Keratinocyte (primary cell): ENCODE measurements around the gene DIAPH1. TPM values are rescaled to one million over a fixed set of nuclear protein-coding genes. Genes with fewer than 3 reads are reported as not detected.

Experiments
- DNase-seq: peaks from one replicate; pipeline ENCODE4 v3.0.0-alpha.2; 2011; ENCODE audit warnings: low read depth, missing footprints, low spot score
- FAIRE-seq: peaks from 2 replicates; lab custom pipeline; 2011; peaks lifted over from hg19 to GRCh38; lab: Jason Lieb, UNC
- H2AFZ ChIP-seq: 2 replicates; pipeline ENCODE4 v1.6.0; 2012; ENCODE audit warnings: low read length, control low read depth, inconsistent platforms; ENCODE audit not compliant: control insufficient read depth
- H3K27ac ChIP-seq: 2 replicates; pipeline ENCODE4 v1.5.1; 2011; ENCODE audit warnings: low read length; ENCODE audit not compliant: control insufficient read depth, insufficient read depth
- H3K27me3 ChIP-seq: 3 replicates; pipeline ENCODE4 v1.6.0; 2011; ENCODE audit warnings: low read length; ENCODE audit not compliant: control insufficient read depth, insufficient read depth; ENCODE audit errors: extremely low read depth
- H3K36me3 ChIP-seq, 2 experiments: 2 replicates in 1 of 2; 3 replicates in 1 of 2; pipeline ENCODE4 v1.5.1; 2011; ENCODE audit warnings: low read length in 2 of 2, mild to moderate bottlenecking in 1 of 2; ENCODE audit not compliant: control insufficient read depth in 2 of 2, insufficient read depth in 2 of 2; ENCODE audit errors: extremely low read depth in 1 of 2
- H3K4me1 ChIP-seq: 3 replicates; pipeline ENCODE4 v1.5.1; 2011; ENCODE audit warnings: low read length; ENCODE audit not compliant: control insufficient read depth, insufficient read depth; ENCODE audit errors: extremely low read depth
- H3K4me2 ChIP-seq: 3 replicates; pipeline ENCODE4 v1.6.0; 2011; ENCODE audit warnings: low read depth, low read length; ENCODE audit not compliant: control insufficient read depth, insufficient read depth; ENCODE audit errors: extremely low read depth
- H3K4me3 ChIP-seq, 3 experiments: fragments of 200-600 bp in 1 of 3; sonication (generic) in 1 of 3; 2 replicates in 2 of 3; 3 replicates in 1 of 3; pipeline ENCODE4 v1.5.1; 2011 to 2016; ENCODE audit warnings: low read length in 3 of 3, mild to moderate bottlenecking in 3 of 3, control low read depth in 2 of 3, inconsistent platforms in 1 of 3, low read depth in 1 of 3, mixed read lengths in 1 of 3, mixed run types in 1 of 3, moderate library complexity in 1 of 3; ENCODE audit not compliant: control insufficient read depth in 2 of 3, insufficient read depth in 2 of 3; ENCODE audit errors: extremely low read depth in 1 of 3
- H3K79me2 ChIP-seq: 2 replicates; pipeline ENCODE4 v1.6.0; 2012; ENCODE audit warnings: low read length; ENCODE audit not compliant: control insufficient read depth, insufficient read depth
- H3K9ac ChIP-seq: 3 replicates; pipeline ENCODE4 v1.6.0; 2011; ENCODE audit warnings: low read length; ENCODE audit not compliant: control insufficient read depth, insufficient read depth; ENCODE audit errors: extremely low read depth
- H3K9me1 ChIP-seq: 3 replicates; pipeline ENCODE4 v1.6.0; 2011; ENCODE audit warnings: low read length; ENCODE audit not compliant: control insufficient read depth, insufficient read depth; ENCODE audit errors: extremely low read depth
- H3K9me3 ChIP-seq: 2 replicates; pipeline ENCODE4 v1.5.1; 2012; ENCODE audit warnings: low read depth, low read length; ENCODE audit not compliant: control insufficient read depth
- H4K20me1 ChIP-seq: 3 replicates; pipeline ENCODE4 v1.6.0; 2011; ENCODE audit warnings: low read length; ENCODE audit not compliant: control insufficient read depth, insufficient read depth; ENCODE audit errors: extremely low read depth
- EZH2 ChIP-seq: IDR thresholded peaks from one replicate; pipeline ENCODE4 v1.6.1; 2012; ENCODE audit warnings: inconsistent platforms, mild to moderate bottlenecking, low read length, moderate library complexity
- dilution Hi-C: fragments of 300-500 bp; cut with MboI; formaldehyde crosslinking; loops from one replicate; pipeline ENCODE4 v1.7.0; 2020; ENCODE audit warnings: low sequenced_read_pairs; ENCODE audit not compliant: extremely low pct_ligation_motif_present
- polyA plus RNA-seq, 5 experiments: library from polyadenylated mRNA; depleted of rRNA in 3 of 5; stranded (reverse) in 3 of 5; stranded (forward) in 1 of 5; unstranded in 1 of 5; fragments of >200 nt; gene quantifications; 1 replicate in 1 of 5; 2 replicates in 3 of 5; 3 replicates in 1 of 5; pipeline versions ENCODE4 v1.2.1 to v1.2.3, GENCODE V29; 2011 to 2012; ENCODE audit warnings: missing spikeins in 2 of 5, low read depth in 1 of 5, low replicate concordance in 1 of 5
- small RNA-seq, 3 experiments: library from RNA; depleted of rRNA; stranded (forward); fragments of <200 nt; gene quantifications; one replicate each; pipeline ENCODE3, GENCODE V24; 2012; ENCODE audit warnings: low read depth in 3 of 3, low replicate concordance in 1 of 3; ENCODE audit not compliant: insufficient read length in 3 of 3
- TF ChIP-seq, protein P1 (sequence below), 3 experiments: IDR thresholded peaks in 1 of 3; conservative IDR thresholded peaks in 1 of 3; optimal IDR thresholded peaks in 1 of 3; 2 replicates in 2 of 3; 3 replicates in 1 of 3; pipeline versions ENCODE3 to v1.5.1; 2011; ENCODE audit warnings: low read length in 3 of 3, mild to moderate bottlenecking in 3 of 3, moderate library complexity in 2 of 3, control low read depth in 1 of 3, inconsistent platforms in 1 of 3; ENCODE audit not compliant: insufficient read depth in 2 of 3; ENCODE audit errors: extremely low read depth in 1 of 3

The DIAPH1 gene
- polyA plus RNA-seq, 1 donor (not counting 4 experiments of a cell fraction or from before 2014, with no cell fraction given), result 72.0 TPM

GRCh38 chr5:141475625-141476131 lies 143.1 kb downstream of the DIAPH1 start, which contains the start of gene PCDHGC3:
Gene PCDHGC3, plus strand, starts transcription at chr5:141475966. Its CDS starts 151 bp downstream, at chr5:141476117.
- Histone ChIP-seq H2AFZ (peak within 1 kb of the TSS; percentile 95), H4K20me1 (no peaks in the 10 kb centered on the region), H3K36me3 (peaks cover 0 to 1% of the 10 kb centered on the region in 2 experiments), H3K4me1 (peaks cover 19% of the 10 kb centered on the region), H3K27ac (peak within 1 kb of the TSS; percentile 66), H3K4me2 (peak within 1 kb of the TSS; percentile 97), H3K79me2 (peaks cover 7% of the 10 kb centered on the region), H3K9ac (peak within 1 kb of the TSS; percentile 83), H3K9me3 (no peaks in the 10 kb centered on the region), H3K4me3 (peak within 1 kb of the TSS; percentile 49 to 96 (median 94)), H3K27me3 (peaks cover 5% of the 10 kb centered on the region), H3K9me1 (no peaks in the 10 kb centered on the region)
- peak; percentile 56 for FAIRE-seq
- TF ChIP-seq, protein P1, sequence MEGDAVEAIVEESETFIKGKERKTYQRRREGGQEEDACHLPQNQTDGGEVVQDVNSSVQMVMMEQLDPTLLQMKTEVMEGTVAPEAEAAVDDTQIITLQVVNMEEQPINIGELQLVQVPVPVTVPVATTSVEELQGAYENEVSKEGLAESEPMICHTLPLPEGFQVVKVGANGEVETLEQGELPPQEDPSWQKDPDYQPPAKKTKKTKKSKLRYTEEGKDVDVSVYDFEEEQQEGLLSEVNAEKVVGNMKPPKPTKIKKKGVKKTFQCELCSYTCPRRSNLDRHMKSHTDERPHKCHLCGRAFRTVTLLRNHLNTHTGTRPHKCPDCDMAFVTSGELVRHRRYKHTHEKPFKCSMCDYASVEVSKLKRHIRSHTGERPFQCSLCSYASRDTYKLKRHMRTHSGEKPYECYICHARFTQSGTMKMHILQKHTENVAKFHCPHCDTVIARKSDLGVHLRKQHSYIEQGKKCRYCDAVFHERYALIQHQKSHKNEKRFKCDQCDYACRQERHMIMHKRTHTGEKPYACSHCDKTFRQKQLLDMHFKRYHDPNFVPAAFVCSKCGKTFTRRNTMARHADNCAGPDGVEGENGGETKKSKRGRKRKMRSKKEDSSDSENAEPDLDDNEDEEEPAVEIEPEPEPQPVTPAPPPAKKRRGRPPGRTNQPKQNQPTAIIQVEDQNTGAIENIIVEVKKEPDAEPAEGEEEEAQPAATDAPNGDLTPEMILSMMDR (optimal IDR thresholded peaks at IDR 0.05 in 1 of 3, IDR thresholded peaks at IDR 0.05 in 1 of 3, conservative IDR thresholded peaks at IDR 0.05 in 1 of 3; ENCODE audit: extremely low read depth in 1 of 3, insufficient read depth in 2 of 3, low read length in 3 of 3), result peak in 2 of 3 experiments; percentile 20 to 60
- no peak for TF ChIP-seq EZH2
- peak; percentile 63 for DNase-seq
- dilution Hi-C loops, result no loop called here

GRCh38 chr5:141465351-141465750 lies 153.4 kb downstream of the DIAPH1 start:
- no peak overlapping the region for H3K9ac ChIP-seq
- H3K36me3 ChIP-seq, result no peaks in the 10 kb centered on the region
- no peak overlapping the region for H3K4me3 ChIP-seq
- DNase-seq (no peak), FAIRE-seq (no peak)
- dilution Hi-C loops, result no loop called here
- H3K4me1 ChIP-seq, result no peaks in the 10 kb centered on the region
- no peak overlapping the region for H3K27ac ChIP-seq
- no peaks in the 10 kb centered on the region for H3K9me3 ChIP-seq
- TF ChIP-seq, protein P1 (optimal IDR thresholded peaks at IDR 0.05 in 1 of 3, IDR thresholded peaks at IDR 0.05 in 1 of 3, conservative IDR thresholded peaks at IDR 0.05 in 1 of 3; ENCODE audit: extremely low read depth in 1 of 3, insufficient read depth in 2 of 3, low read length in 3 of 3), result no peak
- TF ChIP-seq EZH2, result no peak
- H3K9me1 ChIP-seq, result no peaks in the 10 kb centered on the region
- no peak overlapping the region for H2AFZ ChIP-seq
- no peaks in the 10 kb centered on the region for H3K27me3 ChIP-seq
- no peaks in the 10 kb centered on the region for H4K20me1 ChIP-seq
- no peak overlapping the region for H3K4me2 ChIP-seq
- H3K79me2 ChIP-seq, result no peaks in the 10 kb centered on the region

Small RNAs within 50 kb of the gene (small RNA-seq; reads per million reads assigned to genes)
- gene RPS27AP10, result 0 reads per million in 3 experiments

Other genes starting within 250 kb of the DIAPH1 start
- 0.17 to 0.28 TPM (median 0.18 TPM) in 3 replicates for gene PCDHGB3, start 248.8 kb downstream of the DIAPH1 start, polyA plus RNA-seq
- gene PCDHGA6, start 245.1 kb downstream of the DIAPH1 start, polyA plus RNA-seq, result 0.16 to 0.36 TPM (median 0.28 TPM) in 3 replicates
- gene PCDHGA7, start 236.3 kb downstream of the DIAPH1 start, polyA plus RNA-seq, result 0.13 to 0.24 TPM (median 0.14 TPM) in 3 replicates
- gene PCDHGB4, start 231.3 kb downstream of the DIAPH1 start, polyA plus RNA-seq, result 1.6 to 2.7 TPM (median 2.4 TPM) in 3 replicates
- gene PCDHGA8, start 226.4 kb downstream of the DIAPH1 start, polyA plus RNA-seq, result 0.08 to 0.09 TPM (median 0.09 TPM) in 3 replicates
- 1.8 to 4.3 TPM (median 1.9 TPM) in 3 replicates for gene PCDHGB5, start 221.1 kb downstream of the DIAPH1 start, polyA plus RNA-seq
- 0.24 to 0.35 TPM (median 0.28 TPM) in 3 replicates for gene PCDHGA9, start 216.2 kb downstream of the DIAPH1 start, polyA plus RNA-seq
- 0.19 to 0.30 TPM (median 0.23 TPM) in 3 replicates for gene PCDHGB6, start 211.0 kb downstream of the DIAPH1 start, polyA plus RNA-seq
- gene PCDHGA10, start 206.0 kb downstream of the DIAPH1 start, polyA plus RNA-seq, result 1.3 to 1.8 TPM (median 1.6 TPM) in 3 replicates
- gene PCDHGB7, start 201.3 kb downstream of the DIAPH1 start, polyA plus RNA-seq, result 0.66 to 1.1 TPM (median 0.69 TPM) in 3 replicates
- gene PCDHGA11, start 197.9 kb downstream of the DIAPH1 start, polyA plus RNA-seq, result 1.4 to 2.5 TPM (median 1.4 TPM) in 3 replicates
- 0.69 to 1.9 TPM (median 1.0 TPM) in 3 replicates for gene PCDHGA12, start 188.5 kb downstream of the DIAPH1 start, polyA plus RNA-seq
- 9.8 to 45.1 TPM (median 15.2 TPM) in 3 replicates for gene PCDHGC3, start 143.0 kb downstream of the DIAPH1 start, polyA plus RNA-seq
- gene PCDHGC4, start 134.0 kb downstream of the DIAPH1 start, polyA plus RNA-seq, result 0.12 to 0.15 TPM (median 0.13 TPM) in 3 replicates
- gene PCDHGC5, start 129.9 kb downstream of the DIAPH1 start, polyA plus RNA-seq, result 0.77 to 1.6 TPM (median 1.5 TPM) in 3 replicates
- 93.6 to 97.4 TPM (median 96.0 TPM) in 3 replicates for gene HDAC3, start 17.8 kb upstream of the DIAPH1 start, polyA plus RNA-seq
- gene RELL2, start 18.0 kb upstream of the DIAPH1 start, polyA plus RNA-seq, result 8.9 to 11.1 TPM (median 10.2 TPM) in 3 replicates
- 9.7 to 17.1 TPM (median 13.5 TPM) in 3 replicates for gene FCHSD1, start 32.4 kb upstream of the DIAPH1 start, polyA plus RNA-seq
- 1.3 to 2.4 TPM (median 1.3 TPM) in 3 replicates for gene ARAP3, start 63.2 kb upstream of the DIAPH1 start, polyA plus RNA-seq